Erythroblast (primary cell): Measurements from ENCODE around the gene HGFAC.

Source experiments
- GATA1 ChIP-seq: IDR thresholded peaks from 2 replicates; pipeline ENCODE4 v1.6.1; 2011; ENCODE audit warnings: low read depth, mild to moderate bottlenecking, control low read depth, low read length, moderate library complexity
- POLR2A ChIP-seq: IDR thresholded peaks from 2 replicates; pipeline ENCODE4 v1.6.1; 2011; ENCODE audit warnings: mild to moderate bottlenecking, low read length

DNA sequence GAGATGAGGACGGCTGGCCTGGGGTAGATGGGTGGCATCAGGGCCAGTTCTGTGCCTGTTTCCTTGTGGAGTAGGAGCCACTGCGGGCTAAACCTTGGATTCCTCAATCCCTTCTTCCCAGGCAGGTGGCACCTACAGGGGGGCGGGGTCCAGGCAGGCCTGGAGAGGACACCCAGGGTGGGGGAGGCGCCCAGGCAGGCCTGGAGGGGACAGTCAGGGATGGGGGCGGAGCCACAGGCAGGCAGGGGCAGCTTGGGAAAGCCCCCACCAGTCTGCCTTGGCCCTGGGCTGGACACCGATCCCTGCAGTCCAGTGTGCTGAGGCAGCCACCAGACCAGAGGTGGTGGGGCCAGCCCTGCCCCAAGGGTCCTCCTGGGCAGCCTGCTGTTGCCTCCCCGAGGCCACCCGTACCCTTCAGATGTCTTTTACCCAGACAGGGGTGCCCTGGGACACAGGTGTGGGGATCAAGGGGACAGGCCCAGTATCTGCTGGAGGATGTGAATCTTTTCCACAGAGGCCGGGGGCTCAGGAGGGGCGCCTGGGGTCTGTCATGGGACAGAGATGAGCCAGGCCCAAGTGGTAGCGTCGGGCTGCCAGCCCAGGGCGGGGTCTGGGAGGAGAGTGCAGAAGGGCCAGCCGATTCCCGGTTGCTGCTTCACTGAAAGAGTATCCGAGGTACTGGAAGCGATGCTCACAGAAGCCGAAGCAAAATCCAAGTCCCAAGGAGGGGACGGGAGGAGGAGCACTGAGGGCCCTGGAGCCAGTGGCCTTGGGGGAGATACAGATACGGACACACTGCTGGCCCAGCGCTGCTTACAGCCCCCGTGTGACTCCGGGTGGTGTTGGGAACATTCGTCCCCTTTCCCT is 56.0 kb downstream of the HGFAC start:
- TF ChIP-seq POLR2A (no peak), GATA1 (no peak)
